Gastroesophageal sphincter (tissue), 4 donors: ENCODE measurements around the gene ACVR1B. TPM values are rescaled to one million over a fixed set of nuclear protein-coding genes. Genes with fewer than 3 reads are reported as not detected.

Experiments
- ATAC-seq: fragments of 150-250 bp; one replicate; pipeline ENCODE4 v1.9.1; 2016; ENCODE audit warnings: mild to moderate bottlenecking, moderate library complexity
- H3K27ac ChIP-seq, 4 donors: fragments of 200-600 bp; sonication (generic) in 3 of 4; 1 replicate in 3 of 4; 2 replicates in 1 of 4; pipeline ENCODE4 v1.5.1; 2016 to 2019
- H3K27me3 ChIP-seq: fragments of 200-600 bp; sonication (generic); one replicate; pipeline ENCODE4 v1.5.1; 2019
- H3K36me3 ChIP-seq, 2 donors: fragments of 200-600 bp; sonication (generic); one replicate each; pipeline ENCODE4 v1.5.1; 2019; ENCODE audit warnings: control low read depth in 1 of 2
- H3K4me1 ChIP-seq, 3 donors: fragments of 200-600 bp; sonication (generic); 1 replicate in 2 of 3; 2 replicates in 1 of 3; pipeline ENCODE4 v1.5.1; 2016 to 2019; ENCODE audit warnings: control low read depth in 2 of 3
- H3K4me3 ChIP-seq, 2 donors: fragments of 200-600 bp; sonication (generic); one replicate each; pipeline ENCODE4 v1.5.1; 2019; ENCODE audit warnings: mild to moderate bottlenecking in 1 of 2, moderate library complexity in 1 of 2
- H3K9me3 ChIP-seq, 3 donors: fragments of 200-600 bp; sonication (generic); one replicate each; pipeline ENCODE4 v1.5.1; 2017 to 2019; ENCODE audit warnings: control low read depth in 2 of 3
- EP300 ChIP-seq: sonication (generic); formaldehyde crosslinking; IDR thresholded peaks from one replicate; pipeline ENCODE4 v1.6.1; 2017; ENCODE audit warnings: antibody characterized with exemption, mild to moderate bottlenecking
- POLR2A ChIP-seq, 2 donors: fragments of 450-650 bp; IDR thresholded peaks; one replicate each; pipeline ENCODE4 v1.6.1; 2017; ENCODE audit warnings: antibody characterized with exemption in 2 of 2, mild to moderate bottlenecking in 2 of 2, moderate library complexity in 1 of 2
- POLR2AphosphoS5 ChIP-seq: sonication (generic); formaldehyde crosslinking; IDR thresholded peaks from one replicate; pipeline ENCODE4 v1.6.1; 2017; ENCODE audit warnings: antibody characterized with exemption
- WGBS, 2 donors: methylation state at CpG; one replicate each; pipeline ENCODE4 v1.1.5; 2018; ENCODE audit warnings: low coverage in 1 of 2; 5-methylcytosine and 5-hydroxymethylcytosine counted together
- total RNA-seq, 4 donors: library from RNA; depleted of rRNA; stranded (reverse); fragments of >200 nt; gene quantifications; one replicate each; pipeline ENCODE4 v1.1.0, GENCODE V29; 2016
- TF ChIP-seq, protein P1 (sequence below), 4 experiments: fragments of 200-600 bp in 2 of 4; fragments of 450-650 bp in 2 of 4; sonication (generic) in 1 of 4; IDR thresholded peaks; one replicate each; pipeline ENCODE4 v1.5.1; 2017 to 2019; ENCODE audit warnings: antibody characterized with exemption in 4 of 4, mild to moderate bottlenecking in 2 of 4, moderate library complexity in 2 of 4

Gene ACVR1B
- total RNA-seq, 4 donors from 2014 or later = 6.5 to 17.9 (median 10.5) TPM

DNA sequence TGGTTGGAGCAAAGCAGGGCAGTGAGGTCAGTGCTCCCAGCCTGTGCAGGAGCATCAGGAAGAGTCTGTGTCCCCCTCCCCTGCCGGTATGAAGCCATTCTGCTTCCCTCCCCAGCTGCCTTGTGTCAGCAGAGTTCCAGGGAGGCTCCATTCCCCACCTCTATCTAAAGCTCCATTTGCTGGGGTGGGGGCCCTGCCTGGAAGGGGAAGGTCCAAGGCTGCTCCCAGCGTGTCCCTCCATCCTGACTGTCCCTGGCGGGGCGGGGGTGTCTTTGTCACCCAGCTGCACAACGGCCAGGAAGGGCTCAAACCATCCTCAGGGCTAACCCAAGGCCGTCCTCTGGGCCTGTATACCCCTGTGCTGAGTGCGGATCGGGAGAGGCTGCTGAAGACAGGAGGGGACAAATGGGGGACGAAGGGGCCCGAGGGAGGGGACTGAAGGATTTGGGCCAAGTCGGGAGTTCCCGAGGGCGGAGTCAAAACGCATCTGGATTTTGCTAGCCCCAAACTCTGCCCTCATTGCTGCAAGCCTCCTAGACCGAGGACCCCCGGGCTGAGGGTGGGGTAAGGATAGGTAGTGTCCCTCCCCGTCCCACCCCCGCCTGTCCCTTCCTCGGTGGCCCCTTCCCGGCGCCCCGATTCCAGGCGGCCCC is 44.9 kb upstream of the ACVR1B start:
- Histone ChIP-seq H3K4me3 (peak overlapping the region; percentile 42 to 57), H3K4me1 (peaks cover 0 to 67% (median 34%) of the 10 kb centered on the region in 3 donors), H3K27ac (peak overlapping the region; percentile 83 to 93 (median 86)), H3K27me3 (peaks cover 52% of the 10 kb centered on the region), H3K9me3 (no peaks in the 10 kb centered on the region), H3K36me3 (no peaks in the 10 kb centered on the region)
- WGBS, 2 donors = 18 to 34% methylated on average over 9 to 13 of the region's 23 CpGs
- peak; percentile 0 for ATAC-seq
- TF ChIP-seq POLR2A (IDR thresholded peaks at IDR 0.05) = no peak
- TF ChIP-seq, protein P1, sequence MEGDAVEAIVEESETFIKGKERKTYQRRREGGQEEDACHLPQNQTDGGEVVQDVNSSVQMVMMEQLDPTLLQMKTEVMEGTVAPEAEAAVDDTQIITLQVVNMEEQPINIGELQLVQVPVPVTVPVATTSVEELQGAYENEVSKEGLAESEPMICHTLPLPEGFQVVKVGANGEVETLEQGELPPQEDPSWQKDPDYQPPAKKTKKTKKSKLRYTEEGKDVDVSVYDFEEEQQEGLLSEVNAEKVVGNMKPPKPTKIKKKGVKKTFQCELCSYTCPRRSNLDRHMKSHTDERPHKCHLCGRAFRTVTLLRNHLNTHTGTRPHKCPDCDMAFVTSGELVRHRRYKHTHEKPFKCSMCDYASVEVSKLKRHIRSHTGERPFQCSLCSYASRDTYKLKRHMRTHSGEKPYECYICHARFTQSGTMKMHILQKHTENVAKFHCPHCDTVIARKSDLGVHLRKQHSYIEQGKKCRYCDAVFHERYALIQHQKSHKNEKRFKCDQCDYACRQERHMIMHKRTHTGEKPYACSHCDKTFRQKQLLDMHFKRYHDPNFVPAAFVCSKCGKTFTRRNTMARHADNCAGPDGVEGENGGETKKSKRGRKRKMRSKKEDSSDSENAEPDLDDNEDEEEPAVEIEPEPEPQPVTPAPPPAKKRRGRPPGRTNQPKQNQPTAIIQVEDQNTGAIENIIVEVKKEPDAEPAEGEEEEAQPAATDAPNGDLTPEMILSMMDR (IDR thresholded peaks at IDR 0.05) = no peak
- TF ChIP-seq EP300 = no peak
- TF ChIP-seq POLR2AphosphoS5 = no peak

DNA sequence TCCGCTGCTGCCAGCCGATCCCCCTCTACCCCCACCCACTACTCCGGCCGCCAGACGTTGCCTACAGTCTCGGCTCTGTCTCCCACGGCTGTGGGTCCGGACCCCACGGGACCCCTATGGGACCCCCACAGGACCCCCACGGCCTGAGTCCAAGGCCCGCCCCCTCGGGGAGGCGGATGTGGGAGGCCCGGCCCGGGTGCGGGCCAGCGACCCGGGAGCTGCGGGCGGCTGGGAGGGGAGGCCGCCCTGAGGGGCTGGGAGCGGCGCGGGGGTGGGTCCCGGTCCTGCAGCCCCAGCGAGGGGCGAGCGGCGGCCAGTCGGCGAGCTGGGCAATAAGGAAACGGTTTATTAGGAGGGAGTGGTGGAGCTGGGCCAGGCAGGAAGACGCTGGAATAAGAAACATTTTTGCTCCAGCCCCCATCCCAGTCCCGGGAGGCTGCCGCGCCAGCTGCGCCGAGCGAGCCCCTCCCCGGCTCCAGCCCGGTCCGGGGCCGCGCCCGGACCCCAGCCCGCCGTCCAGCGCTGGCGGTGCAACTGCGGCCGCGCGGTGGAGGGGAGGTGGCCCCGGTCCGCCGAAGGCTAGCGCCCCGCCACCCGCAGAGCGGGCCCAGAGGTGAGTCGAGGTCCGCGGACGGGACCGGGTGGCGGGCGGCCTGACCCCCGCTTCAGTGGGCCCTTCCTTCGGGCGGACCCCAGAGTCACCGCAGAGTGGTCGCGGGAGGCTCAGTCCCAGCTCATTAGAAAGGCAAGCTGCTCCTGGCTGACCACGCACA is 44.2 kb upstream of the ACVR1B start, which contains the start of gene ACVRL1:
TSS of gene ACVRL1 (plus strand) at position 422 of the 773 bp plus-strand sequence. CDS start 4,971 bp downstream, outside the sequence.
- H3K27ac ChIP-seq = peak within 1 kb of the TSS; percentile 83 to 93 (median 86)

DNA sequence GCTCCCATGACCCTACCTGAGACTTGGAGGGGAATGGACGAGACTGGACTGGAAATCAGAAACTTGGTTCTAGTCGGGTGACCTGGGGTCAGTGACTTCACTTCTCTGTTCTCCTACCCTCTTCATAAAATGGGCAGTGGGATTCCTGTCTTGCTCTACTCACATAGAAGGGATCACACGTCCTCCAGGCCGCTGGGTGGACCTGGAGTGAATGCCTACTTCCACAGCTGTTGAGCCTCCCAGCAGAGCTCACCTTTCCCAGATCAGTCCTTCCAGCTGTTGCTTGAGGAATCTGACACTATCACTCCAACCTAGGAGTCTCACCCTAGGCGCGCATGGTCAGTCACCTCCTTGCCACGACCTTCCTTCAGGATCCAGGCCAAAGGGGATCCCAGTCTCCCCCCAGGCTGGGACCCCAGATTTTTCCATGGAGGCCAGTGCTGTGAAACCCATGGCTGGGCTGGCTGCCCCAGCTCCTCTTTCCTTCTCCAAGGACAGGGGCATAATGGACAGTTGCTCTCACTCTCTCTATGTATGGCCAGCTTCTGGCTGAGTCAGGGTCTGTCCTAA is 43.6 kb upstream of the ACVR1B start:
- TF ChIP-seq, protein P1 (IDR thresholded peaks at IDR 0.05) = no peak
- TF ChIP-seq POLR2AphosphoS5 (no peak), EP300 (no peak), POLR2A (IDR thresholded peaks at IDR 0.05) (no peak)
- no peaks in the 10 kb centered on the region for H3K9me3 ChIP-seq
- WGBS, 2 donors = 100% methylated on average over 1 of the region's 7 CpGs; no CpG with 5 or more reads in 1 of the 2 donors
- H3K4me3 ChIP-seq = peak overlapping the region; percentile 42 to 57
- peaks cover 63% of the 10 kb centered on the region for H3K27me3 ChIP-seq
- peaks cover 0 to 81% (median 43%) of the 10 kb centered on the region in 3 donors for H3K4me1 ChIP-seq
- H3K36me3 ChIP-seq = no peaks in the 10 kb centered on the region
- peak overlapping the region; percentile 83 to 93 (median 86) for H3K27ac ChIP-seq
- ATAC-seq = no peak

More for the DNA sequence above, 44.2 kb upstream of the ACVR1B start, which contains the start of gene ACVRL1:
- no peaks in the 10 kb centered on the region for H3K9me3 ChIP-seq
- peaks cover 0 to 74% (median 38%) of the 10 kb centered on the region in 3 donors for H3K4me1 ChIP-seq
- WGBS, 2 donors = no CpG with 5 or more reads among the region's 74 CpGs
- H3K36me3 ChIP-seq = no peaks in the 10 kb centered on the region
- no peak for ATAC-seq
- TF ChIP-seq POLR2AphosphoS5 (no peak), POLR2A (IDR thresholded peaks at IDR 0.05) (peak in 1 of 2 donors; percentile 12), EP300 (no peak)
- TF ChIP-seq, protein P1 (IDR thresholded peaks at IDR 0.05) = peak in 2 of 4 experiments; percentile 2 to 6
- H3K4me3 ChIP-seq = peak within 1 kb of the TSS; percentile 42 to 57
- H3K27me3 ChIP-seq = peaks cover 60% of the 10 kb centered on the region

DNA sequence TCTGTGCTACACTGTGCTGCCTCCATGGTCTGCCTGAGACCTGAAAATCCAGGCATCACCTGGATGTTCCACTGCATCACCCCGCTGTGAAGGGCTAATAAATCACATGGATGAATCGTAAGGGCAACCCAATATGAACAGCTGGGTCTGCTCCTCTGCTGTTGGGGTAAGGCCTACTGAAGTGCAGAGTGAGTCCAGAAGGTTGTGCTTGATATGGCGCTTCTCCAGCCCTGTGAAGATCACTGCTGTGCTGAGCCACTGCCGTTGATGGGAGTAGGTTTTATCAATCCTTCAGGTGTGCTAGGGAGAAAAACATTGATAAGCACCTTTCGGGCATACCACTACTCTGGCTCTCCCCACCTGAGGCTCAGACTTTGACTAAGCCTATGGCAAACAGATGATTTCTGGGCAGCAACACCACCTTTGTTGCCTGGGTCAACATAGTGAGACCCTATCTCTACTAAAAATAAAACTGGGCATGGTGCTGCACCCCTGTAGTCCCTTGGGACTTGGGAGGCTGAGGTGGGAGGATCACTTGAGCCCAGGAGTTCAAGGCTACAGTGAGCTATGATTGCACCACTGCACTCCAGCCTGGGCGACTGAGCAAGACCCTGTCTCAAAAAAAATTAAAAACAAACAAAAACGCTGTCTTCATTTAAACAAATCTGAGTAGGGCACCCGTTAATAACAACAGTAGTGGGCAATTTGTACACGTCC is 42.5 kb upstream of the ACVR1B start:
- no peak for ATAC-seq
- Histone ChIP-seq H3K4me3 (peak overlapping the region in 1 of 2 donors; percentile 57), H3K9me3 (no peaks in the 10 kb centered on the region), H3K27me3 (peaks cover 74% of the 10 kb centered on the region), H3K4me1 (peaks cover 0 to 91% (median 52%) of the 10 kb centered on the region in 3 donors), H3K36me3 (no peaks in the 10 kb centered on the region), H3K27ac (peak overlapping the region in 3 of 4 donors; percentile 83 to 93 (median 88))
- TF ChIP-seq, protein P1 (IDR thresholded peaks at IDR 0.05) = no peak
- no peak for TF ChIP-seq EP300
- TF ChIP-seq POLR2A (IDR thresholded peaks at IDR 0.05) = no peak
- TF ChIP-seq POLR2AphosphoS5 = no peak
- 66 to 81% methylated on average over 5 to 7 of the region's 9 CpGs for WGBS, 2 donors
